ENCODE results near the gene CLNK. TPM values are rescaled to one million over a fixed set of nuclear protein-coding genes. Genes with fewer than 3 reads are reported as not detected.

Gene CLNK
- total RNA-seq, 4 donors from 2014 or later = not detected

DNA sequence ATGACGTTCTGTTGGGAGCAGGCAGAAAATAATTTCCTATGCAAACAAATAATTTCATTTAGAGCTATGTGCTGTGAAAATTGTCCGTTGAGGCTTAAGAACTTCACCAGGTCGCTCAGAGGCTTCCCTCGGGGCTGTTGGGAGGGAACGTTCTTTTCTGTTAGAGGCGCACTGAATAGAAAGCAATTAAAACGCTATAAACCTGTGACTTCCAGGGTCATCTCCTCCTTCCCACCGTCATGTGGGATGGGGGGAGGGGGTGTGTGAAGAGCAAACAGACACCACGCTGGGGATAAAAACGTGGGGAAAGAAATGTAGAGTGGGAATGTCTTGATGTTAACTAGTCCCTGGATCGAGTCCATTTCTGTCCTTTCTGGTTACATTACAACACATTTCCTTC is 192.1 kb downstream of the CLNK start:
- no peaks in the 10 kb centered on the region for H3K36me3 ChIP-seq
- DNase-seq = no peak
- H3K4me3 ChIP-seq (replicated peaks in 1 of 3) = no peak overlapping the region
- H3K9me3 ChIP-seq = no peaks in the 10 kb centered on the region
- H3K4me1 ChIP-seq = no peaks in the 10 kb centered on the region
- intact Hi-C loops (cut with DNase I) = no loop called here
- TF ChIP-seq, protein P1, sequence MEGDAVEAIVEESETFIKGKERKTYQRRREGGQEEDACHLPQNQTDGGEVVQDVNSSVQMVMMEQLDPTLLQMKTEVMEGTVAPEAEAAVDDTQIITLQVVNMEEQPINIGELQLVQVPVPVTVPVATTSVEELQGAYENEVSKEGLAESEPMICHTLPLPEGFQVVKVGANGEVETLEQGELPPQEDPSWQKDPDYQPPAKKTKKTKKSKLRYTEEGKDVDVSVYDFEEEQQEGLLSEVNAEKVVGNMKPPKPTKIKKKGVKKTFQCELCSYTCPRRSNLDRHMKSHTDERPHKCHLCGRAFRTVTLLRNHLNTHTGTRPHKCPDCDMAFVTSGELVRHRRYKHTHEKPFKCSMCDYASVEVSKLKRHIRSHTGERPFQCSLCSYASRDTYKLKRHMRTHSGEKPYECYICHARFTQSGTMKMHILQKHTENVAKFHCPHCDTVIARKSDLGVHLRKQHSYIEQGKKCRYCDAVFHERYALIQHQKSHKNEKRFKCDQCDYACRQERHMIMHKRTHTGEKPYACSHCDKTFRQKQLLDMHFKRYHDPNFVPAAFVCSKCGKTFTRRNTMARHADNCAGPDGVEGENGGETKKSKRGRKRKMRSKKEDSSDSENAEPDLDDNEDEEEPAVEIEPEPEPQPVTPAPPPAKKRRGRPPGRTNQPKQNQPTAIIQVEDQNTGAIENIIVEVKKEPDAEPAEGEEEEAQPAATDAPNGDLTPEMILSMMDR (IDR thresholded peaks at IDR 0.05) = no peak
- no peak for TF ChIP-seq POLR2A (IDR thresholded peaks at IDR 0.05)
- no peak overlapping the region for H3K27ac ChIP-seq
- 56 to 63% methylated on average over 11 of the region's 11 CpGs for WGBS, 2 donors
- no peaks in the 10 kb centered on the region for H3K27me3 ChIP-seq

- DNase-seq = no peak
- Histone ChIP-seq H3K27me3 (no peaks in the 10 kb centered on the region), H3K4me1 (no peaks in the 10 kb centered on the region), H3K36me3 (no peaks in the 10 kb centered on the region), H3K4me3 (replicated peaks in 1 of 3) (no peak overlapping the region), H3K9me3 (no peaks in the 10 kb centered on the region), H3K27ac (no peak overlapping the region)
- TF ChIP-seq, protein P1 (IDR thresholded peaks at IDR 0.05) = no peak
- no peak for TF ChIP-seq POLR2A (IDR thresholded peaks at IDR 0.05)
- intact Hi-C loops (cut with DNase I) = no loop called here
- WGBS, 2 donors = 85 to 89% methylated on average over 3 of the region's 3 CpGs
Observed at GRCh38 chr4:10491401-10491800, 193.2 kb downstream of the CLNK start.

DNA sequence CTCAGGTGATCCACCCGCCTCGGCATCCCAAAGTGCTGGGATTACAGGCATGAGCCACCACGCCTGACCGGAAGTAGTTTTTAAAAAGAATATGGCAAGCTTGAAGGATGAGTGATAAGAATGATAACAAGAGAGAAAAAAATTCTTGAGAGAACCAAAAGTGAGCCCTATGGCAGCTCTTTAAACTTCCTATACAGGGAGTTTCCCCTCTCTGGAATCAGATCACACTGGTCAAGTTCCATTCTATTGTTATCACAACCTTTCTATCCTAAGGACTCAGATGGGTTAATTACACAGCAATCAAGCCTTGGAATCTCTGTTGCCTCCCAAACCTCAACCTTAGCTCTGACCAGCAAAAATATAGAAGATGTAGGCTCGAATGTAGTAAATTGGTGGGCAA is 193.6 kb downstream of the CLNK start:
- no peak overlapping the region for H3K4me3 ChIP-seq (replicated peaks in 1 of 3)
- no peaks in the 10 kb centered on the region for H3K27me3 ChIP-seq
- DNase-seq = no peak
- intact Hi-C loops (cut with DNase I) = no loop called here
- WGBS, 2 donors = 91 to 96% methylated on average over 5 of the region's 5 CpGs
- no peaks in the 10 kb centered on the region for H3K9me3 ChIP-seq
- no peak overlapping the region for H3K27ac ChIP-seq
- TF ChIP-seq, protein P1 (IDR thresholded peaks at IDR 0.05) = no peak
- TF ChIP-seq POLR2A (IDR thresholded peaks at IDR 0.05) = no peak
- H3K4me1 ChIP-seq = no peaks in the 10 kb centered on the region
- no peaks in the 10 kb centered on the region for H3K36me3 ChIP-seq

- H3K27ac ChIP-seq = no peak overlapping the region
- no peaks in the 10 kb centered on the region for H3K27me3 ChIP-seq
- H3K4me3 ChIP-seq (replicated peaks in 1 of 3) = no peak overlapping the region
- no peaks in the 10 kb centered on the region for H3K9me3 ChIP-seq
- H3K36me3 ChIP-seq = no peaks in the 10 kb centered on the region
- no peak for TF ChIP-seq POLR2A (IDR thresholded peaks at IDR 0.05)
- TF ChIP-seq, protein P1 (IDR thresholded peaks at IDR 0.05) = no peak
- no peak for DNase-seq
- WGBS, 2 donors = 76 to 77% methylated on average over 5 of the region's 5 CpGs
- H3K4me1 ChIP-seq = no peaks in the 10 kb centered on the region
- intact Hi-C loops (cut with DNase I) = no loop called here
Observed at GRCh38 chr4:10482913-10483312, 201.7 kb downstream of the CLNK start.

DNA sequence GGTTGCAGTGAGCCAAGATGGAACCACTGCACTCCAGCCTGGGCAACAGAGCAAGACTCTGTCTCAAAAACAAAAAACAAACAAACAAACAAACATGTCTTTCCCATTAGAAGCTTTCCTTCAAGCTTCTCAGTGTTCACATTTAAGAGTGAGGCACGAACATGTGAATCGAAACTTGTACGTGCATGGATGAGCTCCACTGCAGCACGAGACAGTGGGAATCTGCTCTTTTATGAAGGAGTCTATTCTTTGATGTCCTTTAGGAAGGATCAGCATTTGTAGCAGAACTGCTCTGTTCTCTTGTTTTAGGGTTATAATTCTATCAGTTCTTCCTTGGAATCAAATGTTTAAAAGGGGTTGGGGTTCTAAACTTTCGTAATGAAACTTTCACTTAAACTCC is 204.0 kb downstream of the CLNK start:
- Histone ChIP-seq H3K36me3 (no peaks in the 10 kb centered on the region), H3K9me3 (no peaks in the 10 kb centered on the region), H3K27me3 (no peaks in the 10 kb centered on the region), H3K27ac (no peak overlapping the region), H3K4me3 (replicated peaks in 1 of 3) (no peak overlapping the region), H3K4me1 (no peaks in the 10 kb centered on the region)
- intact Hi-C loops (cut with DNase I) = no loop called here
- WGBS, 2 donors = 86 to 93% methylated on average over 5 of the region's 5 CpGs
- no peak for TF ChIP-seq POLR2A (IDR thresholded peaks at IDR 0.05)
- TF ChIP-seq, protein P1 (IDR thresholded peaks at IDR 0.05) = no peak
- no peak for DNase-seq
